ENCODE results near the gene FAHD2B. TPM values are rescaled to one million over a fixed set of nuclear protein-coding genes. Genes with fewer than 3 reads are reported as not detected.
"Not testable (repeated sequence)": the region's sequence is repeated elsewhere in the genome, so short reads cannot be mapped to it uniquely, and the experiment has no call there.

The FAHD2B gene, protein sequence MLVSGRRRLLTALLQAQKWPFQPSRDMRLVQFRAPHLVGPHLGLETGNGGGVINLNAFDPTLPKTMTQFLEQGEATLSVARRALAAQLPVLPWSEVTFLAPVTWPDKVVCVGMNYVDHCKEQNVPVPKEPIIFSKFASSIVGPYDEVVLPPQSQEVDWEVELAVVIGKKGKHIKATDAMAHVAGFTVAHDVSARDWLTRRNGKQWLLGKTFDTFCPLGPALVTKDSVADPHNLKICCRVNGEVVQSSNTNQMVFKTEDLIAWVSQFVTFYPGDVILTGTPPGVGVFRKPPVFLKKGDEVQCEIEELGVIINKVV
- total RNA-seq: 10 to 100 TPM in 2 of 3 donors, 1 to 10 TPM in 1; 9.3 to 14.9 (median 10.1) TPM
- total RNA-seq (2013): 12.1 TPM

DNA sequence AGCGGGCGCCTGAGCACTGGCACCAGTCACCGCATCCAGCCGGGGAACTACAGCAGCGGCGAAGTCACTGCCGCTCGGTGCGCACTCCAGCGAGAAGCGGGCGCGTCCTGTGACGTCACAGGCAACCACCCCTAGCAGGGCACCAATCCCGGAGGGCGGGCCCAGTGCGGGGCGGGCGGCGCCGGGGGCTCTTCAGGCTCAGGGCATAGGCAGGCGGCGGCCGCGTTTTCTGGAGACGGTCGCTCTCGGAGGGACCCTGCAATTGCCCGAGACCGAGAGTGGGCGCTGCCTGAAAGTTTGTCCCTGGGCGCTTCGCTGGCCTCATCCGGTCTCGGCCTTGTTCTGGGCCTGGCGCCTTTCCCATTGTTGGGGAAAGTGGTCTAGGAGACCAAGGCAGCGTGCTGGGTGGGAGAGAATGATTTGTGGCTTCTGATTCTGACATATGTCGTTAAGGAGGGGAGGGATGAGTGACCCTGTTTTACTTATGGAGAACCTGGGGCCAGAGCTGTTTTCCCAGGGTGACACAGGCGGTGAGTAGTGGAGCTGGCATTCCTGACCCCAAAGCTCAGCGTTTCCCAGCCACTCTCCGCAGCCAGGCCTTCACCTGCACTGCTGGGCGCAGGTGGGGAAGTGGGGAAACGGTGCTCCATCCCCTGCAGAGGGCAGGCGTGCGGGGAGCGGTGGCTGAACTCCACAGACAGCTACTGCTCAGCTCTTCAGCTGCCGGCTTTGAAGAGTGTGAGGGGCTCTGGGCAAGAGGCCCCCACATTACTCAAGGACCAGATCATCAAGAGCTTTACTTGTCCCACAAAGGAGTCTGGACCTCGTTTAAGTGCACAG, at the start of gene FAHD2B:
Gene FAHD2B (minus strand): TSS at position 111 of the 840 bp plus-strand sequence. CDS start 3,176 bp downstream, outside the sequence.
- ATAC-seq (peak; percentile 94 to 97 (median 95)), DNase-seq (peak; percentile 70 to 93)
- H3K4me1 ChIP-seq (ENCODE audit: control insufficient read depth, insufficient read depth, low read length): peaks cover 13% of the 10 kb centered on the region
- H3K36me3 ChIP-seq (ENCODE audit: control insufficient read depth, insufficient read depth, low read length); H3K9me3 ChIP-seq (ENCODE audit: control insufficient read depth, insufficient read depth, low read length); intact Hi-C loops (cut with micrococcal nuclease); H3K27ac ChIP-seq (ENCODE audit: low read length); H3K4me1 Mint-ChIP-seq; H3K36me3 Mint-ChIP-seq; H3K27me3 ChIP-seq (ENCODE audit: control insufficient read depth, insufficient read depth, low read length); H3K9me3 Mint-ChIP-seq: not testable (repeated sequence)
- WGBS (ENCODE audit: insufficient coverage): 7% methylated on average over 21 of the region's 48 CpGs
- H3K27ac Mint-ChIP-seq: peak within 1 kb of the TSS; percentile 68 to 77
- H3K4me3 Mint-ChIP-seq: peak within 1 kb of the TSS; percentile 80
- H3K4me3 ChIP-seq (ENCODE audit: low read length): peak within 1 kb of the TSS; percentile 24
- H3K27me3 Mint-ChIP-seq (ENCODE audit: low read depth in 2 of 2): peaks cover 15 to 21% of the 10 kb centered on the region in 2 donors

DNA sequence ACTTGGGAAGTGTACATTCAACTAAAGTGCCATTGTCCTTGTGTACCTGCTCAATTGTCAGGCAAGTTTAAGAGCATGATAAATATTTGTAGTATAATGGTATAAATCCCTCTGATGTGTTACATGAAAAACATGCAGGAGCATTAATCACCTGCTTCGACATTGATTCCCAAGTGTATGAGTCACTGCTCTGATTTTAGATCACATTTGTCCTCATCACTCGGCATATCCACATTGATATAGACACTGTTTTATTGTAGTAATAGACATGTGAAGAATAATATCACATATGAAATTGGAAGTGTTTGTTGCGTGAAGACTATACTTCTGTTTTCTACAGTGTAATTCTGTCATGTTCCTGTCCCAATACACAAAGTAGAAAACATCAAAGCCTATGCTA, 49.3 kb upstream of the FAHD2B start:
- H3K27ac Mint-ChIP-seq; DNase-seq; H3K27ac ChIP-seq (ENCODE audit: low read length); H3K4me1 ChIP-seq (ENCODE audit: control insufficient read depth, insufficient read depth, low read length); H3K4me3 ChIP-seq (ENCODE audit: low read length); intact Hi-C loops (cut with micrococcal nuclease); H3K27me3 Mint-ChIP-seq (ENCODE audit: low read depth in 2 of 2); H3K4me3 Mint-ChIP-seq; H3K4me1 Mint-ChIP-seq; H3K9me3 Mint-ChIP-seq; H3K36me3 ChIP-seq (ENCODE audit: control insufficient read depth, insufficient read depth, low read length); ATAC-seq; H3K9me3 ChIP-seq (ENCODE audit: control insufficient read depth, insufficient read depth, low read length); H3K27me3 ChIP-seq (ENCODE audit: control insufficient read depth, insufficient read depth, low read length): not testable (repeated sequence)
- WGBS (ENCODE audit: insufficient coverage): 89% methylated on average over 1 of the region's 3 CpGs
- peaks cover 18% of the 10 kb centered on the region for H3K36me3 Mint-ChIP-seq

DNA sequence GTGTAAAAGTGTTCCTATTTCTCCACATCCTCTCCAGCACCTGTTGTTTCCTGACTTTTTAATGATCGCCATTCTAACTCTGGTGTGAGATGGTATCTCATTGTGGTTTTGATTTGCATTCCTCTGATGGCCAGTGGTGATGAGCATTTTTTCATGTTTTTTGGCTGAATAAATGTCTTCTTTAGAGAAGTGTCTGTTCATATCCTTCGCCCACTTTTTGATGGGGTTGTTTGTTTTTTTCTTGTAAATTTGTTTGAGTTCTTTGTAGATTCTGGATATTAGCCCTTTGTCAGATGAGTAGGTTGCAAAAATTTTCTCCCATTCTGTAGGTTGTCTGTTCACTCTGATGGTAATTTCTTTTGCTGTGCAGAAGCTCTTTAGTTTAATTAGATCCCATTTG, 34.4 kb upstream of the FAHD2B start:
- no CpG with 5 or more reads among the region's 2 CpGs for WGBS (ENCODE audit: insufficient coverage)
- H3K27ac Mint-ChIP-seq; H3K27ac ChIP-seq (ENCODE audit: low read length); ATAC-seq; intact Hi-C loops (cut with micrococcal nuclease); H3K9me3 ChIP-seq (ENCODE audit: control insufficient read depth, insufficient read depth, low read length); H3K27me3 ChIP-seq (ENCODE audit: control insufficient read depth, insufficient read depth, low read length); H3K4me3 ChIP-seq (ENCODE audit: low read length); H3K4me3 Mint-ChIP-seq; H3K4me1 Mint-ChIP-seq; DNase-seq; H3K4me1 ChIP-seq (ENCODE audit: control insufficient read depth, insufficient read depth, low read length); H3K9me3 Mint-ChIP-seq; H3K36me3 ChIP-seq (ENCODE audit: control insufficient read depth, insufficient read depth, low read length); H3K36me3 Mint-ChIP-seq; H3K27me3 Mint-ChIP-seq (ENCODE audit: low read depth in 2 of 2): not testable (repeated sequence)

GRCh38 chr2:97113882-97114255, 19.2 kb upstream of the FAHD2B start:
- intact Hi-C loops (cut with micrococcal nuclease): loop anchor here (5.0 to 10.0 kb wide), 2 partner anchors 259 to 583 kb away; partner anchors contain the start of gene ANKRD39
- DNase-seq: peak in 1 of 2 donors; percentile 10
- Mint-ChIP-seq H3K27me3 (ENCODE audit: low read depth in 2 of 2) (peaks cover 11 to 17% of the 10 kb centered on the region in 2 donors), H3K27ac (peak overlapping the region; percentile 92 to 95), H3K4me3 (peak overlapping the region; percentile 95), H3K4me1 (peaks cover 5 to 11% of the 10 kb centered on the region in 2 donors)
- H3K9me3 Mint-ChIP-seq; H3K36me3 ChIP-seq (ENCODE audit: control insufficient read depth, insufficient read depth, low read length); H3K9me3 ChIP-seq (ENCODE audit: control insufficient read depth, insufficient read depth, low read length); ATAC-seq; H3K4me1 ChIP-seq (ENCODE audit: control insufficient read depth, insufficient read depth, low read length); H3K27me3 ChIP-seq (ENCODE audit: control insufficient read depth, insufficient read depth, low read length); H3K36me3 Mint-ChIP-seq: not testable (repeated sequence)
- Histone ChIP-seq H3K27ac (ENCODE audit: low read length) (peak overlapping the region; percentile 61), H3K4me3 (ENCODE audit: low read length) (peak overlapping the region; percentile 53)
- WGBS (ENCODE audit: insufficient coverage): 0% methylated on average over 4 of the region's 18 CpGs

- peak within 1 kb of the TSS; percentile 95 for H3K4me3 Mint-ChIP-seq
- ATAC-seq: peak; percentile 85 to 90 (median 85)
Measured at GRCh38 chr2:97113050-97113881, 18.6 kb upstream of the FAHD2B start, which contains the start of gene ANKRD36. Gene ANKRD36 (plus strand): TSS chr2:97113153. CDS start chr2:97113740, 587 bp downstream.

More at GRCh38 chr2:97113050-97113881, 18.6 kb upstream of the FAHD2B start, which contains the start of gene ANKRD36:
- Histone ChIP-seq H3K27ac (ENCODE audit: low read length) (peak within 1 kb of the TSS; percentile 68), H3K4me3 (ENCODE audit: low read length) (peak within 1 kb of the TSS; percentile 62)
- Mint-ChIP-seq H3K27me3 (ENCODE audit: low read depth in 2 of 2) (peaks cover 16 to 23% of the 10 kb centered on the region in 2 donors), H3K27ac (peak within 1 kb of the TSS; percentile 92 to 95), H3K4me1 (peaks cover 5 to 11% of the 10 kb centered on the region in 2 donors)
- WGBS (ENCODE audit: insufficient coverage): under 1% methylated on average over 46 of the region's 74 CpGs
- peak; percentile 78 to 90 for DNase-seq
- intact Hi-C loops (cut with micrococcal nuclease): loop anchor here (5.0 to 10.0 kb wide), 2 partner anchors 258 to 584 kb away; partner anchors contain the start of gene ANKRD39
- H3K36me3 ChIP-seq (ENCODE audit: control insufficient read depth, insufficient read depth, low read length); H3K27me3 ChIP-seq (ENCODE audit: control insufficient read depth, insufficient read depth, low read length); H3K9me3 Mint-ChIP-seq; H3K36me3 Mint-ChIP-seq; H3K4me1 ChIP-seq (ENCODE audit: control insufficient read depth, insufficient read depth, low read length); H3K9me3 ChIP-seq (ENCODE audit: control insufficient read depth, insufficient read depth, low read length): not testable (repeated sequence)
